ENCODE results near the gene ARHGAP25.
A peak's percentile ranks its signal among the peaks of the same experiment; 100 is the strongest.

ARHGAP25 gene

DNA sequence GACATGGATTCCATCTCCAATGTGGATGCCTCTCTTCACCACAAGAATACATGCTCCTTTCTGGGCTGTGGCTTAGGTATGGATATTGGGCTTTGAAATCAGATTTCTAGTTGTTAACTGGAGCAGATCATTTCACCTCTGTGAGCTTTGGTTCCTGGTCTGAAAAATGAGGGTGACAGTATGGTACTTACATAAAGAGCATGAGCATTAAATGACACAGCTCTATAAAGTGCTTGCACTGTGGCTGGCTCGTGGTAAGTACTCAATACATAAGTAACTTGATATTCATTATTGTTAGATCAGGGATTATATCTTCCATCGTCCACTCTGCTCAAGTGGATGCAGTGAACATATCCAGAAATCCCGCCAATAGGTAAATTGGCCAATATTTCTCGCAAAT, 33.4 kb downstream of the ARHGAP25 start:
- no peak for DNase-seq (ENCODE audit: low read depth)

DNA sequence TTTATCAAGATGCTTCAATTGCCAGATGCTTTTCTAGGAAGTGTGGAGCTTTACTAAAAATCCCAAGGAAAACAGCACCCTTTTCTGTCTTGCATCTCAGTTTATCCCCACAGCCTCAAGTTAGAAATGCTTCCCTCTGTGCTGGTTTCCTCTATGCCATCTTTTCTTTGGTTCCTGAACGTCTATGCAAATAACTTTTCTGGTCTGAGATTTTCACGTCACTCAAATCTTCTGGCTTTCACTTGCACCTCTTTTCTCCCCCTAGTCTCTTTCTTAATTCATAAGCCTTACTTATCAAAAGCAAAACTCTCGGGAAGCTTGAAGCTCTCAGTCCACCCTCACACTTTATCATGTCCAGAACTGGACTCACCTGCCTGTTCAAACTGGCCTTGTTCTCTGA, 33.9 kb downstream of the ARHGAP25 start:
- no peak for DNase-seq (ENCODE audit: low read depth)

- DNase-seq (ENCODE audit: low read depth): no peak
These were observed 34.3 kb downstream of the ARHGAP25 start for GRCh38 chr2:68768951-68769350.

DNA sequence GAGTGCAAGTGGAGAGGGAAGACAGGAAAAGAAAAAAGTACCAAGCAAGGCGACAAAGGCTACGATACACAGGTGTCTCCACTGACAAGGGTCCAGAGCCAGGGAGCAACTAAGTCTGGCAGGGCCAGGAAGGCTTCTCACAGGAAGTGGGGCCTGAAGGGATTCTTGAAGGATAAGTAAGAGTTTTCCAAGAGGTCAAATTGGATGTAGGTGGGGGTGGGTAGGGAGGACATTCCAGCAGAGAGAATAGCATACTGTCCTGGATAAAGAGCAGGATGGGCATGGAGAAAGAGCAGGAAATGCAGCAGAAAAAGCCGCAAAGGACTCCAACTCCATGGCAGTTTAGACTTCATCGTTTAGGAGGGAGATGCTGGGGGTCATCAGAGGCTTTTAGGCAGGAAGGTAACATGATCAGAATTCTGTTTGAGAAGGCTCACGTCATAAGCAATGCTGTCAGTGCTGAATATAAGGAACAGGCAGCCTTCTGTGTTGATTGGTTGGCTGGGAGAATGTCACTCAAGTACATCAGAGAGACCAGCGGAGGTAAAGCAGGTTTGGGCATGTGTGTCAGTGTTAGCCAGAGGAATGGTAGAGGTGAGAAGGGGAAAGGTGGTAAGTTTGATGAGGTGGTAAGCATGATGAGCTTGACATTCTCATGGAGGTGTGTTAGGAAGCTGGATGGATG, 35.1 kb downstream of the ARHGAP25 start:
- DNase-seq (ENCODE audit: low read depth): no peak

GRCh38 chr2:68770271-68771111, 35.9 kb downstream of the ARHGAP25 start:
- DNase-seq (ENCODE audit: low read depth): no peak

DNA sequence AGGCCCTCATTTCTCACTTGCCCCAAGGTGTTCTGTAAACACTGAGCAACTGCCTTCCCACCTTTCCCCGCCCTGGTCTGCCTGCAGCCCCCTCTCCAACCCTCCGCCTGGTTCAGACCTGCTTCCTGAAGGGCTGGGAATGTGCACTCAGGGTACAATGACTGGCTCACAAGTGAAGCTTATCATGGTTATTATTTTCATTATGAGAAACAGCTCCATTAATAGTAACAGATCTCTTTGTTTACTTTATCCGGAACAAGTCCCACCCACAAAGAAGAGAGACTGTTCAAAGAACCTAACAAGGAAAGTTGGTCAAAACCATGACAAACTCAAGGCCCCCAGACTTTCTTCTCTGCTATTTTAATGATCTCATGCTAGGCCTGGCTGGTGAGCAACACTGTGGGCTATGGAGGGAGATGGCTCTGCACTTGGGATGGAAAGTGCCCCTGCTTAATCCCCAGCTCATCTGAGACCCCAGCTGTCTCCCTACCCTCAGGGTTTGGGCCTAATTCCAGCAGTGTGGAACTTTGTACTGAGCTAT, 36.7 kb downstream of the ARHGAP25 start:
- DNase-seq (ENCODE audit: low read depth): no peak

DNA sequence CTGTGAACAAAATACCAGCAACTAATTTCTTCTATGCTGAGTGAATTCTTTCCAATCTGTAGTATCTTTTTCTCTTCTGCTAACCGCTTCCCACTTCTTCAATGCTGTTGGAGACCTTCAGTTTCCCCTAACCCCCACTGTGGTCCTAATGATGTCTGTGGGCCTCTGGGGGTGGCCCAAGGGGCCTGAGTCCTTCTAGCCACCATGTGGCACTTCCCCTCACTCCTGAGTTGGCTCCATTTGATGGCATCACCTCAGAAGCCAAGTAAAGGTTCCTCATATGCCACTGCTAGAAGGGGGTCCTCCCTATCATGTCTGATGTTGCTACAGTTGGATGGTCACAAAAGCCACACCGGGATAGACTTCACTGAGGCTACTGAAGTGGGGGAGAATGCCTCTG, 37.5 kb downstream of the ARHGAP25 start:
- no peak for DNase-seq (ENCODE audit: low read depth)

- no peak for DNase-seq (ENCODE audit: low read depth)
These were observed 40.1 kb downstream of the ARHGAP25 start for GRCh38 chr2:68774569-68775271.

DNA sequence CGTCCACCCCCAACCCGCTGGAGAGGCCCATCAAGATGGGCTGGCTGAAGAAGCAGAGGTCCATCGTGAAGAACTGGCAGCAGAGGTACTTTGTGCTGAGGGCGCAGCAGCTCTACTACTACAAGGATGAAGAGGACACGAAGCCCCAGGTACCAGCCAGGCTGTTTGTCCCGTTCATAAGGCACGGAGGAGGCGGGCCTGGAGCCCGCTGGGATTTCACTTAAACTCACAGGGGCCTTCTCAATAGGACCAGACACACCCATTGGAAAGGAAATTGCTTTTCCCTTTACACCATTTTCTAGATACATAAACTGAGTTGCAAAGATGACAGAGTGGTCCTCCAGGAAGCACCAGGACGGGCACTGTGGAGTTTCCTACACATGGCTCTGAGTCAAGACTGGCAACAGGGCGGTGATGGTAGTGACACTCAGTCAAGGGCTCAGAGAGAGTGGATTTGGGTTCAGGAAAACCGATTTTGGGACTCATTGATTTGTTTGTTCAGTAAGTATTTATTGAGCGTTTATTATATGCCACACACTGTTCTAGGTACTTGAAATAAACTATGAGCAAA, 40.7 kb downstream of the ARHGAP25 start:
- DNase-seq (ENCODE audit: low read depth): no peak

DNA sequence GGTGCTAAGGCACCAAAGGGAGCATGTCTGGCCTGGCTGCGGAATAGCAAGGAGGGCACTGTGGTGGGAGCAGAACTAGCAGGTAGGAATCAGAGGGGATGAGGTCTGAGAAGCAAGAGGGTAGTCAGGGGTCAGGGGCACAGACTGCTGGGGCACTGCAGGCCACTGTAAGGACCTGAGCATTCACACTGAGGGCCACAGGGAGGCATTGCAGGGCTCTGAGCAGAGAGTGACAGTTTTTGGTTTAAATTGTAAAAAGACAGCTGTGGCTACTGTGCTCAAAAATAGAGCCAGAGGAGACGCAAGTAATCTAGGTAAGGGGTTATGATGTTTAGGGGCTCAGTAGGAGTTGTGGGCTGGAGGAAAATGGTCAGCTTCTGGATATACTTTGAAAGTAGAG, 41.5 kb downstream of the ARHGAP25 start:
- no peak for DNase-seq (ENCODE audit: low read depth)

DNA sequence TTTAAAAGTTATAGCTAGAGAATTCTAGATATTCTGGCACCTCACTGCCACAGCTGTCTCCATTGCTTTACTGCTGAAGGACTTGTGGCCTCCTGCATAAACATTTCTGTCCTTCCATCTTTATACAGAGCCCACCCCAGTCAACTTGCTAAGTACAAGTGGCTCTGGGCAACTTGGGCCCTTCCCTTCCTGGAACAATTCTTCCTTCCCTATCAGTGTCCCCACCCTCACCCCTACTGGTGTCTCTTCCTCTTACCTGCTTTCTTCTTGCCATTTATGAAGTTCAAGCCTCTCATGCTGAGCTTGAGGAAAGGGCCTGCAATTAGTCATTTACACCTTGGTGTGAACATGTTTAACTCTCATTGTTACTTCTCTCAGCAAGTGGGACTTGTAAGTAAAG, 45.0 kb downstream of the ARHGAP25 start:
- no peak for DNase-seq (ENCODE audit: low read depth)

- DNase-seq (ENCODE audit: low read depth): no peak
These were observed 49.6 kb downstream of the ARHGAP25 start for GRCh38 chr2:68784188-68784587.

GRCh38 chr2:68784915-68785314, 50.3 kb downstream of the ARHGAP25 start:
- no peak for DNase-seq (ENCODE audit: low read depth)

DNA sequence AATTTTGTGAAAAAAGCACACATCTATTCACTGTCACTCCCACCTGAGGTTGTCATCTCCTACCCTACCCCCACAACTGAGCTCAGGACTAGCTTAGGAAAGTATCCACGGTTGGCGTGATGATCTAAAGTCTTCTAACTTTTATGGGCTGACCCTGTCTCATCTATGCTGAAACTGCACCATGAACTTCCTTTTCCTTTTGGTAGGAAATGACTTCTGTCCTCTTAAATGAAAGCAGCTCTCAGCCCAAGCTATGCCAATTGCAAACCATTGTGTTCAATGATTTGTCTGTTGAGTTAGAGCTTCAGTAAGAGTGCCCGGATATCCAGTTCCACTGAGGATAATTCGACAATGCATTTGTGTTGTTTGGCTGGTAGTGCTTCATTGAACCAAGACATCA, 52.7 kb downstream of the ARHGAP25 start:
- no peak for DNase-seq (ENCODE audit: low read depth)

DNA sequence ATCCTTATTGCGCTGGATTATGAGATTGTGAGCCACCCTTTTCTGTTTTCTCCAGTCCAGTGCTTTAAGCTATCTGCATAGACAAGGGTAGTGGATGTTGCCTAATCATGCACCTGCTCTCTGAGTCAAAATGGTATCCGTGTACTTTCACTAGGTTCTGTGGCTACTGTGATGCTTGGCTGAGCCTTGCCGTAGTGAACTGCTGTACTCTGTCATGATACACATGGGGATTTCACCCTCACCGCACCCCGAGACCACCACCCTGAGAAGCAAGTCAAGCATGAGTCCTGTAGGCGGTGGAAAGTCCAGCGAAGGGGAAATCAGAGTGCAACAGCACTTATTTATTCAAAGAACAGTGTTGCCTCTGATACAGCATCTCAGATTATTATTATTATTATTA, 55.0 kb downstream of the ARHGAP25 start:
- DNase-seq (ENCODE audit: low read depth): no peak

GRCh38 chr2:68790600-68790999, 56.0 kb downstream of the ARHGAP25 start:
- no peak for DNase-seq (ENCODE audit: low read depth)

- no peak for DNase-seq (ENCODE audit: low read depth)
These were observed 57.3 kb downstream of the ARHGAP25 start for GRCh38 chr2:68791914-68792313.

DNA sequence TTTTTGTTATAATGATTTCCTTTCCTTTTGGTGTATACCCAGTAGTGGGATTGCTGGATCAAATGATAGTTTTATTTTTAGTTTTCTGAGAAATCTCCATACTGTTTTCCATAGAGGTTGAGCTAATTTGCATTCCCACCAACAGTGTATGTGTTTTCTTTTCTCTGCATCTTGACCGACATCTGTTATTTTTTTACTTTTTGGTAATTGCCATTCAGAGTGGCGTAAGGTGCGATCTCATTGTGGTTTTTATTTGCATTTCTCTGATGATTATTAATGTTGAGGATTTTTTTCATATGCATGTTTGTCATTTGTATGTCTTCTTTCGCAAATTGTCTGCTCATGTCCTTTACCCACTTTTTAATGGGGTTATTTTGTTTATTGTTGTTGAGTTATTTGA, 58.1 kb downstream of the ARHGAP25 start:
- no peak for DNase-seq (ENCODE audit: low read depth)

GRCh38 chr2:68796295-68796905, 61.8 kb downstream of the ARHGAP25 start:
- DNase-seq (ENCODE audit: low read depth): peak; percentile 8

DNA sequence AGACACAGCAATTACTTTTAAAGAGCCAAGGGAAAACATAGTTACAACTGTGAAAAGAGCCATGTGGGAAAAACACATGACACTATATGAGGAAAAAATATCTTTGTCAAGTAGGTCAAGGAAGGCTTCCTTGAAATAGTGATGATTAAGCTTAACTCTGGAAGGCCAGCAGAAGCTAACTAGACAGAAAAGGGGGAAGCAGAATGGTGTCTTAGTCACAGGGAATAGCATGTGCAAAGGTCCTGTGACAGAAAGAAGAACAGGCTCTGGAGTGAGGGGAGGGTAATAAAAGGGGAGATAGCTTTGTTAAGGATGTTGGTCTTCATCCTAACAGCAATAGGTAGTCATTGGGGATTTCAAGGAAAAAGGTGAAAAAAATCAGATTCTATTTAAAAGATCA, 64.0 kb downstream of the ARHGAP25 start:
- no peak for DNase-seq (ENCODE audit: low read depth)

DNA sequence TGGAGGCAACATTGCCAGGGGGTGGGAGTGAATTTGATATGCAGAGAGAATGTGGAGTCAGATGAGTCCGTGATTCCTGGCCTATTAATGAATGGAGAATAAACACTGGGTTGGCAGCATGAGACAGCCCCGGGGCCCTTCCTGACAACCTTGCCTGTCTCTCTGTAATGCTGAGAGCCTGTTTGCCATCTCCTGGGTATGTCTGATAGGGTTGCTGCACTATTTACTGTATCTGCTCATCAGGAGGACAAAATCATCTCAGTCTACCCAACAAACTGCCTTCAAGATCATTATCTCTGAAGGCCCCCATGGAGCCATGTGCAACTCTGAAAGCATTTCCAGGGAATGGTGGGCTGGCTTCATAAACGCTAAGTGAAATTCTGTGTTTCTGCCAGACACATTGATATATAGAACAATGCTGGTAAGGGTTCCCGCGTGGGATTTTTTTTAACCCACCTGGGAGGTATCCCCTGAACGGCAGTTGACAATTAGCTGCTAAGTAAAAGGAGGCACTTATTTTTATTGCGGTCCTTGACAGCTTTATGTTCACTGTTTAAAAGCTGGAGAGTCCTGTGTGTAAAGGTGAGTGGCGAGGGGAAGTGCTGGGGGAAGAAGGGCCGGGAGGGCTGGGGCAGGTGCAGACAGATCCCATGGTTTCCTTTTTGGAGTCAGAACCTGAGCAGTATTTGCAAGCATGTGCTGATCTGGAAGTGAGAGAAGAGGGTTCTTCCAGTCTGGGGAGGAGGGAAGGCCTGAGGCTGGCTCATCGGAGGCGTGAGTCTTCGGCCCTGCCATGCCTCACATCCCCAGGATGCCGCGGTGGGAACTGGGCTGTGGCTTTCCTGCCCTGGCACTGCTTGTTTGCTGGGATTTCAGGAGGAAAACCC, 64.8 kb downstream of the ARHGAP25 start:
- DNase-seq (ENCODE audit: low read depth): no peak
